Panc1 (cell line): ENCODE data around the gene CXCL11.
"Not testable (repeated sequence)": the region's sequence is repeated elsewhere in the genome, so short reads cannot be mapped to it uniquely, and the experiment has no call there.

Experiments
- POLR2AphosphoS5 ChIP-seq: IDR thresholded peaks from 2 replicates; pipeline ENCODE4 v1.6.1; 2012; ENCODE audit warnings: mild to moderate bottlenecking, low read depth, low read length, moderate library complexity
- TCF7L2 ChIP-seq: IDR thresholded peaks from 2 replicates; pipeline ENCODE4 v1.6.1; 2011; ENCODE audit warnings: mild to moderate bottlenecking, low read depth, low read length, inconsistent platforms
- TF ChIP-seq, protein P1 (sequence below): fragments of 450-650 bp; IDR thresholded peaks from 2 replicates; pipeline ENCODE4 v1.5.1; 2017; ENCODE audit warnings: mild to moderate bottlenecking
- TF ChIP-seq, protein P2 (sequence below), 2 experiments: IDR thresholded peaks; 2 replicates each; pipeline ENCODE4 v1.6.1; 2011 to 2012; ENCODE audit warnings: low read depth in 2 of 2, control low read depth in 1 of 2, low read length in 1 of 2, mild to moderate bottlenecking in 1 of 2, moderate library complexity in 1 of 2; ENCODE audit not compliant: insufficient read depth in 1 of 2

DNA sequence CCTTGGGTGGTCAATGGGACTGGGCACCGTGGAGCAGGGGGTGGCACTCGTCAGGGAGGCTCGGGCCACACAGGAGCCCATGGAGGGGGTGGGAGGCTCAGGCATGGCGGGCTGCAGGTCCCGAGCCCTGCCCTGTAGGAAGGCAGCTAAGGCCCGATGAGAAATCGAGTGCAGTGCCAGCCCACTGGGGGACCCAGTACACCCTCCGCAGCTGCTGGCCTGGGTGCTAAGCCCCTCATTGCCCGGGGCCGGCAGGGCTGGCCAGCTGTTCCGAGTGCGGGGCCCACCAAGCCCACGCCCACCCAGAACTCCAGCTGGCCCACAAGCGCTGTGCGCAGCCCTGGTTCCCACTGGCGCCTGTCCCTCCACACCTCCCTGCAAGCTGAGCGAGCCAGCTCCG, 7.4 kb upstream of the CXCL11 start:
- TF ChIP-seq, protein P1, sequence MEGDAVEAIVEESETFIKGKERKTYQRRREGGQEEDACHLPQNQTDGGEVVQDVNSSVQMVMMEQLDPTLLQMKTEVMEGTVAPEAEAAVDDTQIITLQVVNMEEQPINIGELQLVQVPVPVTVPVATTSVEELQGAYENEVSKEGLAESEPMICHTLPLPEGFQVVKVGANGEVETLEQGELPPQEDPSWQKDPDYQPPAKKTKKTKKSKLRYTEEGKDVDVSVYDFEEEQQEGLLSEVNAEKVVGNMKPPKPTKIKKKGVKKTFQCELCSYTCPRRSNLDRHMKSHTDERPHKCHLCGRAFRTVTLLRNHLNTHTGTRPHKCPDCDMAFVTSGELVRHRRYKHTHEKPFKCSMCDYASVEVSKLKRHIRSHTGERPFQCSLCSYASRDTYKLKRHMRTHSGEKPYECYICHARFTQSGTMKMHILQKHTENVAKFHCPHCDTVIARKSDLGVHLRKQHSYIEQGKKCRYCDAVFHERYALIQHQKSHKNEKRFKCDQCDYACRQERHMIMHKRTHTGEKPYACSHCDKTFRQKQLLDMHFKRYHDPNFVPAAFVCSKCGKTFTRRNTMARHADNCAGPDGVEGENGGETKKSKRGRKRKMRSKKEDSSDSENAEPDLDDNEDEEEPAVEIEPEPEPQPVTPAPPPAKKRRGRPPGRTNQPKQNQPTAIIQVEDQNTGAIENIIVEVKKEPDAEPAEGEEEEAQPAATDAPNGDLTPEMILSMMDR = not testable (repeated sequence)
- TF ChIP-seq POLR2AphosphoS5, TCF7L2: not testable (repeated sequence)
- TF ChIP-seq, protein P2, sequence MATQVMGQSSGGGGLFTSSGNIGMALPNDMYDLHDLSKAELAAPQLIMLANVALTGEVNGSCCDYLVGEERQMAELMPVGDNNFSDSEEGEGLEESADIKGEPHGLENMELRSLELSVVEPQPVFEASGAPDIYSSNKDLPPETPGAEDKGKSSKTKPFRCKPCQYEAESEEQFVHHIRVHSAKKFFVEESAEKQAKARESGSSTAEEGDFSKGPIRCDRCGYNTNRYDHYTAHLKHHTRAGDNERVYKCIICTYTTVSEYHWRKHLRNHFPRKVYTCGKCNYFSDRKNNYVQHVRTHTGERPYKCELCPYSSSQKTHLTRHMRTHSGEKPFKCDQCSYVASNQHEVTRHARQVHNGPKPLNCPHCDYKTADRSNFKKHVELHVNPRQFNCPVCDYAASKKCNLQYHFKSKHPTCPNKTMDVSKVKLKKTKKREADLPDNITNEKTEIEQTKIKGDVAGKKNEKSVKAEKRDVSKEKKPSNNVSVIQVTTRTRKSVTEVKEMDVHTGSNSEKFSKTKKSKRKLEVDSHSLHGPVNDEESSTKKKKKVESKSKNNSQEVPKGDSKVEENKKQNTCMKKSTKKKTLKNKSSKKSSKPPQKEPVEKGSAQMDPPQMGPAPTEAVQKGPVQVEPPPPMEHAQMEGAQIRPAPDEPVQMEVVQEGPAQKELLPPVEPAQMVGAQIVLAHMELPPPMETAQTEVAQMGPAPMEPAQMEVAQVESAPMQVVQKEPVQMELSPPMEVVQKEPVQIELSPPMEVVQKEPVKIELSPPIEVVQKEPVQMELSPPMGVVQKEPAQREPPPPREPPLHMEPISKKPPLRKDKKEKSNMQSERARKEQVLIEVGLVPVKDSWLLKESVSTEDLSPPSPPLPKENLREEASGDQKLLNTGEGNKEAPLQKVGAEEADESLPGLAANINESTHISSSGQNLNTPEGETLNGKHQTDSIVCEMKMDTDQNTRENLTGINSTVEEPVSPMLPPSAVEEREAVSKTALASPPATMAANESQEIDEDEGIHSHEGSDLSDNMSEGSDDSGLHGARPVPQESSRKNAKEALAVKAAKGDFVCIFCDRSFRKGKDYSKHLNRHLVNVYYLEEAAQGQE (IDR thresholded peaks at IDR 0.05; ENCODE audit: insufficient read depth in 1 of 2, low read depth in 2 of 2, low read length in 1 of 2) = not testable (repeated sequence)
